ENCODE measurements around the gene SMARCB1.

DNA sequence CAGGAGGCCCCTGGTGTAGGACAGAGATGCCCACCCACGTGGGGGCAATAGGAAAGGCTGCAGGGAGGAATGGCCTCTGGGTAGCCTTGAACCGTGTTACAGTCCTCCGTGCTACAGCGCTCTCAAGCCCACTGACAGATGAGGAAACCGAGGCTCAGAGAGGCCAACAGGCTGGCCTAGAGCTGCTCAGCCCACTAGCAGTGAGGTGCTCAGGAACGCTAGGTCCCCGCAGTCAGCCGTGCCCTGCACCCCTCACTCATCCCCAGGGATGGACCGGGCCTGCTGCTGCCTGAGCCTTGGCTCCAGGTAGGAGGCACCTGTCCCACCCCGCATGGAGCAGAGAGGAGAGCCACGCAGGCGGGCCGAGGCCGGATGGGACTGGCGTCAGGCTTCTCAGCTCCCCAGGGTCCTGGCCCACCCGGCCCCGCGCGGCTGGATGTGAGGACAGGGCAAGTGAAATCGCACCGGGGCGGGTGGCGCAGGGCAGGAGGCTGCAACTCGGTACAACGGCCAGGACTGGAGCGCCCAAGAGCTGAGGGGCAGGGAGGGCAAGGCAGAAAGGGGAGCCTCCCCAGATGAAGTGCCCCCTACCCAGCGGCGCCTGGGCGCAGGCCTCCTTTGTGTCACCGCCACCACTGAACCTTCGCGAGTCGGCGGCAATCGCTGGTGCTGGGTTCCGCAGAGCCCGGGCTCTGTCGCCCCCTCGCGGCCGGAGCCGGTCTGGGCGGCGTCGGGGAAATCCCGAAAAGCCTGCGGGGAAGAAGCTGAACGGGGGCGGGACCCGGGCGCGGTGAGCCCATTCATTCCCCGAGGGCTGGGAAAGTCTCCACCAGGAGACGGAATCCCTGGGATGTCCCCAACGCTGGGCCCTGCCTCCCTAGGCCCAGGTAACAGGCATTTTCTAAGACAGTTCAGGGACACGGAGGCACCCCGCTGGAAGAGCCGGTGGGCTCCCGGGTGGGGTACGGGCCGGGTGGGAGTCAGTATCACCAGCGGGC is 62.5 kb downstream of the SMARCB1 start:
- TF ChIP-seq, protein P1, sequence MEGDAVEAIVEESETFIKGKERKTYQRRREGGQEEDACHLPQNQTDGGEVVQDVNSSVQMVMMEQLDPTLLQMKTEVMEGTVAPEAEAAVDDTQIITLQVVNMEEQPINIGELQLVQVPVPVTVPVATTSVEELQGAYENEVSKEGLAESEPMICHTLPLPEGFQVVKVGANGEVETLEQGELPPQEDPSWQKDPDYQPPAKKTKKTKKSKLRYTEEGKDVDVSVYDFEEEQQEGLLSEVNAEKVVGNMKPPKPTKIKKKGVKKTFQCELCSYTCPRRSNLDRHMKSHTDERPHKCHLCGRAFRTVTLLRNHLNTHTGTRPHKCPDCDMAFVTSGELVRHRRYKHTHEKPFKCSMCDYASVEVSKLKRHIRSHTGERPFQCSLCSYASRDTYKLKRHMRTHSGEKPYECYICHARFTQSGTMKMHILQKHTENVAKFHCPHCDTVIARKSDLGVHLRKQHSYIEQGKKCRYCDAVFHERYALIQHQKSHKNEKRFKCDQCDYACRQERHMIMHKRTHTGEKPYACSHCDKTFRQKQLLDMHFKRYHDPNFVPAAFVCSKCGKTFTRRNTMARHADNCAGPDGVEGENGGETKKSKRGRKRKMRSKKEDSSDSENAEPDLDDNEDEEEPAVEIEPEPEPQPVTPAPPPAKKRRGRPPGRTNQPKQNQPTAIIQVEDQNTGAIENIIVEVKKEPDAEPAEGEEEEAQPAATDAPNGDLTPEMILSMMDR (optimal IDR thresholded peaks at IDR 0.05 in 1 of 3, IDR thresholded peaks at IDR 0.05 in 1 of 3, conservative IDR thresholded peaks at IDR 0.05 in 1 of 3; ENCODE audit: extremely low read depth in 1 of 3, insufficient read depth in 2 of 3, low read length in 3 of 3): peak; percentile 79 to 99 (median 86)
- TF ChIP-seq EZH2 (IDR thresholded peaks at IDR 0.05; ENCODE audit: low read length): no peak

Data from keratinocyte (primary cell).